Endodermal cell (in vitro differentiated cells): ENCODE data around the gene AGR2. TPM values are rescaled to one million over a fixed set of nuclear protein-coding genes. Genes with fewer than 3 reads are reported as not detected.
A peak's percentile ranks its signal among the peaks of the same experiment; 100 is the strongest.
"Not testable (repeated sequence)": the region's sequence is repeated elsewhere in the genome, so short reads cannot be mapped to it uniquely, and the experiment has no call there.

Experiments used
- DNase-seq: peaks from one replicate; pipeline ENCODE4 v3.0.0-alpha.2; 2017
- H3K27ac ChIP-seq: 2 replicates; pipeline ENCODE4 v1.5.1; 2013; ENCODE audit warnings: mild to moderate bottlenecking, low read depth, low read length, moderate library complexity
- H3K27me3 ChIP-seq: 2 replicates; pipeline ENCODE4 v1.6.1; 2013; ENCODE audit warnings: mild to moderate bottlenecking, low read length, moderate library complexity; ENCODE audit not compliant: insufficient read depth, control insufficient read depth, poor library complexity, severe bottlenecking
- H3K36me3 ChIP-seq: 2 replicates; pipeline ENCODE4 v1.7.0; 2013; ENCODE audit warnings: mild to moderate bottlenecking, low read length, moderate library complexity; ENCODE audit not compliant: control insufficient read depth, insufficient read depth
- H3K4me1 ChIP-seq: one replicate; pipeline ENCODE4 v1.7.0; 2013; ENCODE audit warnings: low read length; ENCODE audit not compliant: control insufficient read depth, insufficient read depth
- H3K4me3 ChIP-seq: 2 replicates; pipeline ENCODE4 v1.5.1; 2013; ENCODE audit warnings: mild to moderate bottlenecking, low read length, moderate library complexity
- H3K9ac ChIP-seq: 2 replicates; pipeline ENCODE4 v1.6.1; 2013; ENCODE audit warnings: mild to moderate bottlenecking, low read length, moderate library complexity; ENCODE audit not compliant: poor library complexity, severe bottlenecking; ENCODE audit errors: extremely low read depth
- H3K9me3 ChIP-seq: 2 replicates; pipeline ENCODE4 v1.6.1; 2013; ENCODE audit warnings: mild to moderate bottlenecking, low read length, moderate library complexity; ENCODE audit not compliant: control insufficient read depth
- H3K27ac Mint-ChIP-seq: 2 replicates; pipeline ENCODE4 v1.8.0; 2020; ENCODE audit warnings: mixed read lengths
- H3K27me3 Mint-ChIP-seq: 2 replicates; pipeline ENCODE4 v1.8.0; 2021; ENCODE audit warnings: mild to moderate bottlenecking, mixed read lengths; ENCODE audit not compliant: insufficient read depth
- H3K36me3 Mint-ChIP-seq: 2 replicates; pipeline ENCODE4 v1.8.0; 2020; ENCODE audit warnings: low read depth, mixed read lengths
- H3K4me1 Mint-ChIP-seq: 2 replicates; pipeline ENCODE4 v1.8.0; 2020; ENCODE audit warnings: mixed read lengths
- H3K4me3 Mint-ChIP-seq: 2 replicates; pipeline ENCODE4 v1.8.0; 2020; ENCODE audit warnings: mild to moderate bottlenecking, moderate library complexity, mixed read lengths
- H3K9me3 Mint-ChIP-seq: 2 replicates; pipeline ENCODE4 v1.8.0; 2020; ENCODE audit warnings: mild to moderate bottlenecking, mixed read lengths
- WGBS, 2 experiments: methylation state at CpG; one replicate each; pipeline versions ENCODE4 v1.1.5 to v1.1.7; 2013; ENCODE audit warnings: missing lambda C conversion rate in 2 of 2, mixed read lengths in 1 of 2; ENCODE audit not compliant: insufficient coverage in 1 of 2, insufficient read length in 1 of 2; 5-methylcytosine and 5-hydroxymethylcytosine counted together
- long read RNA-seq, 4 experiments: library from polyadenylated mRNA in 2 of 4; library from RNA in 1 of 4; library from capped mRNA in 1 of 4; stranded (forward) in 3 of 4; unstranded in 1 of 4; transcript quantifications; one replicate each; pipeline ENCODE4 v2.0.0, GENCODE V29; 2020 to 2021; ENCODE audit warnings: inconsistent platforms in 1 of 4
- polyA plus RNA-seq, 2 experiments: library from polyadenylated mRNA; stranded (reverse); fragments of 50-300 nt; gene quantifications; one replicate each; pipeline ENCODE4 v1.2.3, GENCODE V29; 2013
- total RNA-seq, 2 donors: library from RNA; stranded (reverse); fragmentation: NEBNext Ultra II Directional in 1 of 2; extraction: Animal tissue kit (Norgen Biotek cat#: 25700) in 1 of 2; gene quantifications; 2 replicates in 1 of 2; 3 replicates in 1 of 2; pipeline ENCODE4 v1.2.1, GENCODE V29; 2021
- TF ChIP-seq, protein P1 (sequence below): fragments of 200-600 bp; sonication (generic); conservative IDR thresholded peaks from 2 replicates; pipeline ENCODE4 v1.5.0; 2021; ENCODE audit warnings: antibody characterized with exemption, mild to moderate bottlenecking

AGR2 gene
- total RNA-seq, result not detected
- not detected for polyA plus RNA-seq (2013, experiment 1 of 2)
- not detected for polyA plus RNA-seq (2013, experiment 2 of 2)
- long read RNA-seq, experiment 1, result 0 reads
- long read RNA-seq, experiment 2, result 0 reads
- long read RNA-seq, experiment 3, result 0 reads
- long read RNA-seq, experiment 4, result 0 reads

DNA sequence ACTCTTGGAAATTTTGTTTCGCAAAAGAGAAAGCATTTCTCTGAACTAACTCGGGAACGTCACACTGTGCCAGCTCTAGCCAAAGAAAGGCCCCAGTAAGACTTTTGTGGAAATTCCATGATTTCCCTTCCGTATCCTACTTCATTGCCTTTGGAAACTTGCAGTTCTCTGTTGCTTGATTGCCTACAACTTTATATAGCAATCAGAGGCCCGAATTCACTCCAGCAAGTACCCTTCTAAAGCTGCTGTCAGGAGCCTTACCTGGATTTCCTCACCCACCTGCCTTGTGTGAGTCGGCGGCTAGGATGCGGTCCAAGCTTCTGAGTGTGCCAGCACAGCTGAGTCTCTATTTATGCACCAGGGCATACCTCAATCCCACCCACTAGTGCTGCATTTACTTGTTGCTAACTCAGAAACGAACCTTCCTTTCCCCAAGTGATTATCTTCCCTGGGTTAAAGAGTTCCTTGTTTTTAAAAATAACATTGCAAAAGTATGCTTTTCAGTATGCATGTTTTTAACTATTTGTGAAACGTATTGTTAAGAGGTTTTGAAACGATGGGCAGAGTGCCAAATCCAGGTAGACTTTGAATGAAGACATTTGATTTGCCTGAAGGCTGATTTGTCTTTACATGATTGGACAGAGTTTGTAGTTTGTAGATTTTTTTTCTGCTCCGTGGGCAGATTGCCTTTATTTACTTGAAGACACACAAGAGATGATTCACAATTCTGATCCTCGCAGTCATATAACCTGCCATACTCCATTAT, at the start of gene AGR2:
Gene AGR2, minus strand, starts transcription at position 326 of the 766 bp plus-strand sequence. CDS start 3,203 bp downstream, outside the sequence.
- Mint-ChIP-seq H3K27ac (no peak within 1 kb of the TSS), H3K4me1 (peaks cover 7% of the 10 kb centered on the region), H3K36me3 (no peaks in the 10 kb centered on the region), H3K4me3 (no peak within 1 kb of the TSS), H3K27me3 (no peaks in the 10 kb centered on the region), H3K9me3 (no peaks in the 10 kb centered on the region)
- TF ChIP-seq, protein P1, sequence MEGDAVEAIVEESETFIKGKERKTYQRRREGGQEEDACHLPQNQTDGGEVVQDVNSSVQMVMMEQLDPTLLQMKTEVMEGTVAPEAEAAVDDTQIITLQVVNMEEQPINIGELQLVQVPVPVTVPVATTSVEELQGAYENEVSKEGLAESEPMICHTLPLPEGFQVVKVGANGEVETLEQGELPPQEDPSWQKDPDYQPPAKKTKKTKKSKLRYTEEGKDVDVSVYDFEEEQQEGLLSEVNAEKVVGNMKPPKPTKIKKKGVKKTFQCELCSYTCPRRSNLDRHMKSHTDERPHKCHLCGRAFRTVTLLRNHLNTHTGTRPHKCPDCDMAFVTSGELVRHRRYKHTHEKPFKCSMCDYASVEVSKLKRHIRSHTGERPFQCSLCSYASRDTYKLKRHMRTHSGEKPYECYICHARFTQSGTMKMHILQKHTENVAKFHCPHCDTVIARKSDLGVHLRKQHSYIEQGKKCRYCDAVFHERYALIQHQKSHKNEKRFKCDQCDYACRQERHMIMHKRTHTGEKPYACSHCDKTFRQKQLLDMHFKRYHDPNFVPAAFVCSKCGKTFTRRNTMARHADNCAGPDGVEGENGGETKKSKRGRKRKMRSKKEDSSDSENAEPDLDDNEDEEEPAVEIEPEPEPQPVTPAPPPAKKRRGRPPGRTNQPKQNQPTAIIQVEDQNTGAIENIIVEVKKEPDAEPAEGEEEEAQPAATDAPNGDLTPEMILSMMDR, result no peak
- Histone ChIP-seq H3K36me3 (no peaks in the 10 kb centered on the region), H3K4me1 (no peaks in the 10 kb centered on the region), H3K9ac (no peak within 1 kb of the TSS), H3K9me3 (no peaks in the 10 kb centered on the region), H3K27me3 (no peaks in the 10 kb centered on the region), H3K27ac (no peak within 1 kb of the TSS), H3K4me3 (no peak within 1 kb of the TSS)
- 94 to 95% methylated on average over 8 to 13 of the region's 13 CpGs for WGBS, 2 experiments
- no peak for DNase-seq

DNA sequence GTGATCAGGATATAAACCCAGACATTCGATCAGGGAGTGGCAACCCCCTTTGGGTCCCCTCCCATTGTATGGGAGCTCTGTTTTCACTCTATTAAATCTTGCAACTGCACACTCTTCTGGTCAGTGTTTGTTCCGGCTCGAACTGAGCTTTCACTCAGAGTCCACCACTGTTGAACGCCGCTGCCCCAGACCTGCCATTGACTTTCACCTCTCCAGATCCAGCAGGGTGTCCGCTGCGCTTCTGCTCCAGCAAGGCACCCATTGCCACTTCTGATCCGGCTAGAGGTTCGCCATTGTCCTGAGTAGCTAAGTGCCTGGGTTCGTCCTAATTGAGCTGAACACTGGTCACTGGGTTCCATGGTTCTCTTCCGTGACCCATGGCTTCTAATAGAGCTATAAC, 48.4 kb upstream of the AGR2 start:
- H3K4me3 Mint-ChIP-seq, DNase-seq: not testable (repeated sequence)
- peaks cover 16% of the 10 kb centered on the region for H3K4me1 Mint-ChIP-seq

DNA sequence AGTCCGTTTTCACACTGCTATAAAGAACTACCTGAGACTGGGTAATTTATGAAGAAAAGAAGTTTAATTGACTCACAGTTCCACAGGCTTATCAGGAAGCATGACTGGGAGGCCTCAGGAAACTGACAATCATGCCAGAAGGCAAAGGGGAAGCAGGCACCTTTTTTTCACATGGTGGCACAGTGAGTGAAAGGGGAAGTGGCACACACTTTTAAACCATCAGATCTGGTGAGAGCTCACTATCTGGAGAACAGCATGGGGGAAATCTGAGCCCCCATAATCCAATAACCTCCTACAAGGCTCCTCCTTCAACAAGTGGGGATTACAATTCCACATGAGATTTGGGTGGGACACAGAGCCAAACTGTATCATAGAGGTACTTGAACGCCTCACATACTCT, 47.0 kb upstream of the AGR2 start:
- TF ChIP-seq, protein P1, result no peak
- peaks cover 5% of the 10 kb centered on the region for H3K27me3 ChIP-seq
- no peak overlapping the region for H3K27ac ChIP-seq
- no peaks in the 10 kb centered on the region for H3K36me3 ChIP-seq
- DNase-seq, result peak; percentile 57
- H3K9ac ChIP-seq, result no peak overlapping the region
- Mint-ChIP-seq H3K4me1 (peaks cover 21% of the 10 kb centered on the region), H3K27me3 (peaks cover 65% of the 10 kb centered on the region), H3K4me3 (no peak overlapping the region), H3K9me3 (no peaks in the 10 kb centered on the region), H3K27ac (no peak overlapping the region), H3K36me3 (no peaks in the 10 kb centered on the region)
- 64 to 100% methylated on average over 1 to 2 of the region's 2 CpGs for WGBS, 2 experiments
- H3K9me3 ChIP-seq, result no peaks in the 10 kb centered on the region
- H3K4me3 ChIP-seq, result no peak overlapping the region
- H3K4me1 ChIP-seq, result no peaks in the 10 kb centered on the region

More for the DNA sequence above, 48.4 kb upstream of the AGR2 start:
- H3K27me3 Mint-ChIP-seq, result peaks cover 57% of the 10 kb centered on the region
- H3K27ac Mint-ChIP-seq, H3K36me3 ChIP-seq, H3K36me3 Mint-ChIP-seq, H3K27ac ChIP-seq, H3K9ac ChIP-seq, H3K9me3 Mint-ChIP-seq, H3K4me3 ChIP-seq, H3K4me1 ChIP-seq, H3K9me3 ChIP-seq, H3K27me3 ChIP-seq: not testable (repeated sequence)
- 89 to 92% methylated on average over 11 of the region's 11 CpGs for WGBS, 2 experiments
